HG03520 (cell line): Measurements from ENCODE around the gene PGLYRP3.

Source experiments
- ATAC-seq: cut with Tn5 transposase; IDR thresholded peaks from one replicate; pipeline ENCODE4 v1.9.1; 2021; ENCODE audit warnings: mild to moderate bottlenecking, moderate library complexity; ENCODE audit not compliant: unreplicated experiment

The PGLYRP3 gene

DNA sequence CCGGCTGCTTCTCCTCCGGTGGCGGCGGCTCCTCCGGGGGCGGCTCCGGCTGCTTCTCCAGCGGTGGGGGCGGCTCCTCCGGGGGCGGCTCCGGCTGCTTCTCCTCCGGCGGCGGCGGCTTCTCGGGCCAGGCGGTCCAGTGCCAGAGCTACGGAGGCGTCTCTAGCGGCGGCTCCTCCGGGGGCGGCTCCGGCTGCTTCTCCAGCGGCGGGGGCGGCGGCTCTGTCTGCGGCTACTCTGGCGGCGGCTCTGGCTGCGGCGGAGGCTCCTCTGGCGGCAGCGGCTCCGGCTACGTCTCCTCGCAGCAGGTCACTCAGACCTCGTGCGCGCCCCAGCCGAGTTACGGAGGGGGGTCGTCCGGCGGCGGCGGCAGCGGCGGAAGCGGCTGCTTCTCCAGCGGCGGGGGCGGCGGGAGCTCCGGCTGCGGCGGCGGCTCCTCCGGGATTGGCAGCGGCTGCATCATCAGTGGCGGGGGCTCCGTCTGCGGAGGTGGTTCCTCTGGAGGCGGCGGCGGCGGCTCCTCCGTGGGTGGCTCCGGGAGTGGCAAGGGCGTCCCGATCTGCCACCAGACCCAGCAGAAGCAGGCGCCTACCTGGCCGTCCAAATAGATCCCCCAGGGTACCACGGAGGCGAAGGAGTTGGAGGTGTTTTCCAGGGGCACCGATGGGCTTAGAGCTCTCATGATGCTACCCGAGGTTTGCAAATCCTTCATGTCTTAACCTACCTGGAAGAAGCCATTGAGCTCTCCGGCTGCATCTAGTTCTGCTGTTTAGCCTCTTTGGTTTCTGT lies 51.3 kb downstream of the PGLYRP3 start:
- ATAC-seq, result no peak

DNA sequence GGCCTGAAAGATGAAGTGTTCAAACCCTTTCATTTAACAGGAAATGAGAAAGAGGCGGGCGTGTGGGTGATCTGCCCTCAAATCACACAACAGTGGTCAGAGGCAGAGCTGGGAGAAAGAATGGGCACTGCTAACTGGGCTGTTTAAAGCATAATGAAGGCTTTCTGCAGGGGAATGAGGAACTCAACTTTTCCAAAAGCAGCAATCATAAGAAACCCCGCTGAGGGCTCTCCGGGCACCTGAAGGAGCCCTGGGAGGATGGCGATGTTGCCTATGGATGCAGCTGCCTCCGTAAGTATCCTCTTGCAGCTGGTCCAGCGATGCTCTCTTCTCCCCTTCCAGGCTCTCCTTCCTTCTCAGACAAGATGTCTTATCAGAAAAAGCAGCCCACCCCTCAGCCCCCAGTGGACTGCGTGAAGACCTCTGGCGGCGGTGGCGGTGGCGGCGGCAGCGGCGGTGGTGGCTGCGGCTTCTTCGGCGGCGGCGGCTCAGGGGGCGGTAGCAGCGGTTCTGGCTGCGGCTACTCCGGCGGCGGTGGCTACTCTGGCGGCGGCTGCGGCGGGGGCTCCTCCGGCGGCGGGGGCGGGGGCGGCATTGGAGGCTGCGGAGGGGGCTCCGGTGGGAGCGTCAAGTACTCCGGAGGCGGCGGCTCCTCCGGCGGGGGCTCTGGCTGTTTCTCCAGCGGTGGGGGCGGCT lies 52.0 kb downstream of the PGLYRP3 start:
- no peak for ATAC-seq

DNA sequence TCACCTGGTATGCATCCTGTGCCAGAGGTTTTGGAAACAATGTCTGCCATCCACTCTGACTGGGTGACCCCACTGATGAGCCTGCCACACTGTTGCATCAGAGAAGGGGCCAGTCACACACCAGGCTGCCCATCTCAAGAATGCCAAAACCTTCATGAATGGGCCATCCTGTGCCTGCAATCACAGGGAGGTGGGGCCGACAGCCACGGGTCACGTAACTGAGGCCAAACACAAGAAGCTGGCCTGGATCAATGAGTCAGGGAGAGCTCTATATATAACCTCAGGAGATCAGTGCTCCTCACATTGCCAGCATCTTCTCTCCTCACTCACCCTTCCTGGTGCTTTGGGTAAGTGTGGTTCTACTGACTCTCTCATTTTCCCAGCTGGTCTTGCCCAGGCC lies 53.4 kb downstream of the PGLYRP3 start, which contains the start of gene LORICRIN:
LORICRIN (plus strand) TSS at position 301 of the 400 bp plus-strand sequence. CDS start 1,263 bp downstream, outside the sequence.
- no peak for ATAC-seq

DNA sequence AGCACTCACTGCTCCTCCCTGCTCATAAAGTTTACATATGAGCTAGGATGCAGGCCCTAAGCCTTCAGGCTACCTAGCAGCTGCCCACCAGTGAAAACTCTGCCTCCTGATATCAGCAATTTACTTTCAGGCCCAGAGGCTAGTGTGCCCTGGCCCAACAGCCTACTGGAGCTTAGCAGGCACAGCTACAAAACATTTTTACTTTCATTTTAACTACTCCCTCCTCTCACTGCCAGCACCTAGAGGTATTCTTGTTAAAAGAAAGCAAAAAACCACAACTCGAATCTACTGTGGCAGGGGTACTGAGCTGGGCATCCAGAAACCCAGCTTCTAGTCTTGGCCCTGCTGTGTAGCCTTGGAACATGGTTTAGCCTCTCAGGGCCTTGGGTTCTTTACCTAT lies 59.1 kb downstream of the PGLYRP3 start:
- no peak for ATAC-seq

DNA sequence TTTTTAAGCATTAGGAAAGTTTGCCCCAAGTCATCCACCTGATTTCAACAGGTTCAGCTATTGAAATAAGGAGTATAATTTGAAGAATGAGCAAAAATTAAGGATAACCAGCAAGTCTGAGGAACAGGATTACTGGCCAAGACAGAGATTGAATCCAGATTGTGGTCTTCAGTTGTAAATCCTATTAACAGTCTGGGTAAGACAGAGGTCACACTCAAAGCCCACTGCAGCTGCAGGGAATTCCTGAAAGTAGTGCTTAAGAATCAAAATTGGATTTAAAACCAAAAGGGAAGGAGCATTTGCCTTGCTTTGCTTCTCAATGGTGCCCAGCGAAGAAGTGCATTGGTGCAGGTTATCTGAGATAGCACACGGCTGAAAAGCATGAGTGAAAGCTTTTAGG lies 59.7 kb downstream of the PGLYRP3 start:
- ATAC-seq, result no peak

DNA sequence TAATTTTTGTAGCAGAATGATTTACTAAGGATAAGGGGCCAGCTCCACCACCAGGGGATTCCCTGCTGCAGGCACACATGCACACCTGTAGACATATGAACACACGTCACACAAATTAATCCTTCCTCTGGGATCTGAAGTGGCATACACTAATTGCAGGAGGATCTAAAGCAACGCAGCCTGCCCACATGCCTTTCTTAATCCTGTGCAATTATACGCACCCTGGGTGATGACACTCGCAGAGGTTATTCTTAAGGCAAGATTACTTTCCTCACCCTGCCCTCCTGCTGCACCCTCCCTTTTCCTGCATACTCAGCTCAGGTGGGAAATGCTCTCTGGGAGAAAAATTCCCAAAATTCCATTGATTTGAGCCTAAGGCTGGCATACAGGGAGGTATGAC lies 60.8 kb downstream of the PGLYRP3 start:
- ATAC-seq, result no peak

DNA sequence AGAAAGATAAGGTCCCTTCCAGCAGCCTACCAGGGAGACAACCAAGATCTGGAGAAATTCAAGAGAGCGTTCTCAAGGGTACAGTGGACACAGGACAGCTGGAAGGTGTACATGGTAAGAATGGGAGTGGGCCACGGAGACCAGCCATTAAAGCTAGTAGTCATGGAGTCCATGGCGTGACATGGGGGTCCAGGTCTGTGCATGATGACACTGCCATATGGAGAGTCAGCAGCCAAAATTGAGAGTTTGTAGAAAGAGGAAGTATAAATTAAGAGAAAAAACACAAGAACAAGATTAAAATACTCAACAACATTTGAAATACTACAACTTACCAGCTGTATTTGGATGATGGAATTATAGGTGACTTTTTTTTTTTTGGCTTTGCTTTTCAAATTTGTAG lies 61.2 kb downstream of the PGLYRP3 start:
- ATAC-seq, result no peak

DNA sequence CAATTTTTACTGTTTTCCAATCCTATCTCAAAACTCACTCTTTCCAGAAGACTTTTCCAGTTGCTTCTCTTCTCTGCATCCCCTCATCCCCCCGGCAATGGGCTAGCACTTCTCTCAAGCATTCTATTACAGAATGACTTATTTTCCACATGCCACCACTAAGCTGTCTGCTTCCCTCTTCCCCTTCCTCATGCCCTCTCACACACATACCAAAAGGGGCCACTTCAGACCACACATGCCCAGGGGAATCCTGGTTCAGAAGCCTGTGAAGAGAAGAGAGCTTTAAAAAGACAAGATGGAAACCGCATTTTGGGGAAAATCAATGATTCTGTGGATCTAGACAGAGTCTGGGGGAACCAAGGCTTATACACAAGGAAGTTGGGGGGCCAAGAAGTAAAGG lies 61.7 kb downstream of the PGLYRP3 start:
- ATAC-seq, result no peak

DNA sequence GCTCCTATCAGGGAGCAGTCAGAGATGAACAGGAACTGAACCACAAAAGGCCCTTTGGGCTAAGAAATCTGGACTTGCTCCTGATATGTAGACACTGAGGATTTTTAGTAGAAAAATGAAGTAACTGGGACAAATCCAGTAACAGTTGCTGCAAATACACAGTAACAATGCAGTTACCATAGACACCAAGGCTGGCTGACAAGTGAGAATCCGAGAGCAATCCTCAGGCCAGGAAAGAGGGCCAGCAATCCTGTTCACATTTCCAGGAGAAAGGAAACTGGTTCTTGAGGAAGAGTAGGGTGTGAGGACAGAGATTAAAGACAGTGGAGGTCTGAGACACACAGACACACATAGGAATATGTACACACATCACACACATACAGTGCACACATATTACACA lies 62.6 kb downstream of the PGLYRP3 start:
- ATAC-seq, result no peak

DNA sequence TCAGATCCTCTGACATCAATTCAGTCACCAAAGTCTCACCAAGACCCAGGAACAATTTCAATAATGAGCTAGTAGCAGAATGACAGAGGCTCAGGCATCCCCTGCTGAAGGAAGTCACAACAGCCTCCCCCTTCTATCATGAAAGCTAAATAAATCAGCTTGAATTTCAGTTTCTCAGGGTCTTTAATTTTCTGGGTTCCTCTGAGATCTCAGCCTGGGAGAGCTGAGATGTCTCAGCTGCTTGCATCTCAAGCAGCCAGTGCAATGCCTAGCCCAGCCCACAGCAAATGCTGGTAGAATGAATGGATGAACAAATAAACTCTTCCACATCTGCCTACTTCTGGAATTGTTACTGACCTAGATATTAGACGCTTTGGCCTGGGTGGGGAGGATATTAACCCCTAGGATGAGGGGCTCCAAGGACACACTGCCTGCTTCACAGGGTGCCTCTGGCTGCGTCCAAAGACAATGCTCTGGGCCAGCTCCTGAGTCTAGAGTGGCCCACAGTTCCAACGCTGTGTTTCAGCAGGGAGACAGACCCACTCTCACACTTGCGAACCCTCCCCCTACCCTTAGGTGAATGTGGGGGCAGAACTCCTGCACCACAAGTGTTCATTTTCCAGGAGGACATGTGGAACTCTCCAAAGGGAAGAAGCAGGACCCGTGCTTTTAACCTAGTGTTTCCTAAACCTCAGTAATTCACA lies 64.4 kb downstream of the PGLYRP3 start:
- ATAC-seq, result no peak
